PFSK-1 (cell line): ENCODE measurements around the gene TP53I13.

Experiments
- FOXP2 ChIP-seq: optimal IDR thresholded peaks from 2 replicates; pipeline ENCODE3; 2011; ENCODE audit warnings: borderline replicate concordance, control low read depth, inconsistent platforms; ENCODE audit not compliant: insufficient read depth; ENCODE audit errors: extremely low read length, extremely low read depth
- POLR2AphosphoS5 ChIP-seq: IDR thresholded peaks from 2 replicates; pipeline ENCODE4 v1.6.1; 2012; ENCODE audit warnings: low read depth, mild to moderate bottlenecking, control low read depth, low read length, moderate library complexity
- REST ChIP-seq, 2 experiments: IDR thresholded peaks; 2 replicates each; pipeline versions ENCODE4 v1.6.1 to v1.8.0; 2011 to 2012; ENCODE audit warnings: low read depth in 2 of 2, low read length in 2 of 2, control low read depth in 1 of 2, inconsistent platforms in 1 of 2, mild to moderate bottlenecking in 1 of 2, moderate library complexity in 1 of 2; ENCODE audit not compliant: insufficient read depth in 1 of 2
- SIN3A ChIP-seq: IDR thresholded peaks from 2 replicates; pipeline ENCODE4 v1.6.1; 2012; ENCODE audit warnings: mild to moderate bottlenecking, low read length, moderate library complexity, borderline replicate concordance; ENCODE audit not compliant: insufficient read depth
- TAF1 ChIP-seq: IDR thresholded peaks from 2 replicates; pipeline ENCODE4 v1.6.1; 2012; ENCODE audit warnings: low read length, control low read depth, borderline replicate concordance; ENCODE audit not compliant: insufficient read depth

Gene TP53I13

DNA sequence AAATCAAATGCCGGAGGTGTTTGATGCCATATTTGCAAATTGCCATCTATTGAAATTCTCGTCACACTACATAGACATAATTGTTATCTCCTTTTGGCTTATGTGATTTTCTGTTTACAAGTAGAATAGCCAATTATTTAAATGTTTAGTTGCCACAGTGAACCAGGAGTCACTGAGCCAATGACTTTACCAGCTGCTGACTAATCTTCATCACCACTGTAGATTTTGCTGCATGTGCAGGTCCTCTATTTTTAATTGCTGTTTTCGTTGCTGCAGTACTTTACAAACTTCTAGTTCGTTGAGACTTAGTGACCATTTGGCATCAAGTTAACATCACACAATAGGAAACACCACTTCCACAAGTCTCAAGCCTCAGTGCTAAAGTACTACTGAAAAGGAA is 24.4 kb upstream of the TP53I13 start:
- TF ChIP-seq FOXP2 (no peak), TAF1 (no peak), REST (IDR thresholded peaks at IDR 0.05; ENCODE audit: insufficient read depth in 1 of 2, low read depth in 2 of 2, low read length in 2 of 2) (no peak), SIN3A (no peak), POLR2AphosphoS5 (no peak)

GRCh38 chr17:29546085-29546484 is 22.4 kb upstream of the TP53I13 start:
- TF ChIP-seq FOXP2, result no peak
- no peak for TF ChIP-seq TAF1
- TF ChIP-seq SIN3A, result no peak
- TF ChIP-seq REST (IDR thresholded peaks at IDR 0.05; ENCODE audit: insufficient read depth in 1 of 2, low read depth in 2 of 2, low read length in 2 of 2), result no peak
- TF ChIP-seq POLR2AphosphoS5, result no peak

GRCh38 chr17:29546830-29547229 is 21.7 kb upstream of the TP53I13 start:
- TF ChIP-seq POLR2AphosphoS5 (no peak), REST (IDR thresholded peaks at IDR 0.05; ENCODE audit: insufficient read depth in 1 of 2, low read depth in 2 of 2, low read length in 2 of 2) (no peak), TAF1 (no peak), SIN3A (no peak), FOXP2 (no peak)

DNA sequence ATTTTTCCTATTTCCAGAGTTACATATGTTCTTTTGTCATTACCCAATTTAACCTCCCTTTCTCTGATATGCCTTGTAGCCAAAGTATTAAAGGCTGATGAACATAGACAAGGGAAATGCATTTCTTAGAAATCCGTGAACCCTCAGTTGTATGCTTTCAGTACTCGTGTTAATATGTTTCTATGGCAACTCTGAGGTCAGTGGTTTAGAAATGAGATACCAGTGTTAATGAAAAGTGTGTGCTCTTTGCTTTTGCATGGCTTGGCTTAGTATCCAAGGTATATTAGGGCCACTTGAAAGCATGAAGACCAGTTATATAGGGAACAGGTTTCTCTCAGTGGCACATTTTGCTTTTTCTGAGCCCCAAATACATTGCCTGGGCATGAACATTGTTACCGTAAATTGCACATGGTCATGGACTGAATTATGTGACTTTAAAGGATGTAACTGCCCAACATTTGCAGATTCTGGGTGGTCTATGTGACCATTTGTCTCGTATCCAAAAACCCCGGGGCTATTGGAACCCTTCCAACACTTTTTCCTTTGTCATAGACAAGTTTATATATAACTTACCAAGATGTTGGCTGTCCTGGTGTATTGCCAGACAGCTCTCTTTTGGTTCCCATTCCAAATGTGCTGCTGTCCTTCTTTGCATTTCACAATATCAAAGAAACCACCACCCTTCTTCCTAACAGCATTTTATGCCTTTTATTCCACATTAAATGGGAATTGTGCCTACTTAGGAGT is 19.2 kb upstream of the TP53I13 start:
- no peak for TF ChIP-seq FOXP2
- no peak for TF ChIP-seq REST (IDR thresholded peaks at IDR 0.05; ENCODE audit: insufficient read depth in 1 of 2, low read depth in 2 of 2, low read length in 2 of 2)
- TF ChIP-seq POLR2AphosphoS5, result no peak
- no peak for TF ChIP-seq SIN3A
- TF ChIP-seq TAF1, result no peak
